MG63 (cell line): ENCODE measurements around the gene FKBP7. TPM values are rescaled to one million over a fixed set of nuclear protein-coding genes. Genes with fewer than 3 reads are reported as not detected.

Source experiments
- DNase-seq: peaks from one replicate; pipeline ENCODE4 v3.0.0-alpha.2; 2020
- H3K27me3 ChIP-seq: fragments of 250-450 bp; sonication (Bioruptor Pico); 2 replicates; pipeline ENCODE4 v1.5.1; 2020; ENCODE audit warnings: mild to moderate bottlenecking, moderate library complexity
- H3K36me3 ChIP-seq: fragments of 250-450 bp; sonication (Bioruptor Pico); 2 replicates; pipeline ENCODE4 v1.5.1; 2020; ENCODE audit warnings: mild to moderate bottlenecking, moderate library complexity
- H3K4me3 ChIP-seq: fragments of 250-450 bp; sonication (Bioruptor Pico); 2 replicates; pipeline ENCODE4 v1.5.1; 2020; ENCODE audit warnings: mild to moderate bottlenecking, moderate library complexity
- H3K9me3 ChIP-seq: fragments of 250-450 bp; sonication (Bioruptor Pico); 2 replicates; pipeline ENCODE4 v1.5.1; 2020; ENCODE audit warnings: mild to moderate bottlenecking, moderate library complexity
- total RNA-seq: library from RNA; depleted of rRNA; stranded (reverse); fragments of >200 nt; shearing (Covaris generic); gene quantifications from 2 replicates; pipeline ENCODE4 v1.2.3, GENCODE V29; 2014; ENCODE audit warnings: low replicate concordance

FKBP7 gene
- total RNA-seq, 1 experiment from 2014 or later, result 21.6 TPM

- no peak for DNase-seq
- H3K27me3 ChIP-seq, result no peaks in the 10 kb centered on the region
- H3K36me3 ChIP-seq, result peaks cover 37% of the 10 kb centered on the region
These were observed 27.7 kb upstream of the FKBP7 start for GRCh38 chr2:178506101-178506500.

GRCh38 chr2:178502751-178503150 lies 24.4 kb upstream of the FKBP7 start:
- no peak for DNase-seq
- Histone ChIP-seq H3K27me3 (no peaks in the 10 kb centered on the region), H3K9me3 (no peaks in the 10 kb centered on the region), H3K4me3 (no peak overlapping the region), H3K36me3 (peaks cover 41% of the 10 kb centered on the region)

More at GRCh38 chr2:178506101-178506500, 27.7 kb upstream of the FKBP7 start:
- H3K4me3 ChIP-seq, result no peak overlapping the region
- no peaks in the 10 kb centered on the region for H3K9me3 ChIP-seq

- Histone ChIP-seq H3K36me3 (peaks cover 45% of the 10 kb centered on the region), H3K9me3 (no peaks in the 10 kb centered on the region), H3K27me3 (no peaks in the 10 kb centered on the region), H3K4me3 (no peak overlapping the region)
- DNase-seq, result no peak
These were observed 21.2 kb upstream of the FKBP7 start for GRCh38 chr2:178499640-178500039.

GRCh38 chr2:178498137-178498536 lies 19.7 kb upstream of the FKBP7 start:
- no peak overlapping the region for H3K4me3 ChIP-seq
- H3K9me3 ChIP-seq, result no peaks in the 10 kb centered on the region
- H3K27me3 ChIP-seq, result no peaks in the 10 kb centered on the region
- no peak for DNase-seq
- peaks cover 48% of the 10 kb centered on the region for H3K36me3 ChIP-seq

- DNase-seq, result no peak
- H3K4me3 ChIP-seq, result no peak overlapping the region
- H3K9me3 ChIP-seq, result no peaks in the 10 kb centered on the region
- H3K27me3 ChIP-seq, result no peaks in the 10 kb centered on the region
- peaks cover 48% of the 10 kb centered on the region for H3K36me3 ChIP-seq
These were observed 17.6 kb upstream of the FKBP7 start for GRCh38 chr2:178496049-178496448.

- Histone ChIP-seq H3K27me3 (no peaks in the 10 kb centered on the region), H3K36me3 (peaks cover 50% of the 10 kb centered on the region)
These were observed 13.2 kb upstream of the FKBP7 start for GRCh38 chr2:178491612-178492011.

GRCh38 chr2:178485356-178485755 lies 7.0 kb upstream of the FKBP7 start:
- Histone ChIP-seq H3K9me3 (no peaks in the 10 kb centered on the region), H3K36me3 (peaks cover 20% of the 10 kb centered on the region), H3K27me3 (no peaks in the 10 kb centered on the region), H3K4me3 (no peak overlapping the region)
- DNase-seq, result no peak

More at GRCh38 chr2:178491612-178492011, 13.2 kb upstream of the FKBP7 start:
- Histone ChIP-seq H3K9me3 (no peaks in the 10 kb centered on the region), H3K4me3 (no peak overlapping the region)
- no peak for DNase-seq

- Histone ChIP-seq H3K4me3 (no peak overlapping the region), H3K9me3 (no peaks in the 10 kb centered on the region), H3K27me3 (no peaks in the 10 kb centered on the region), H3K36me3 (peaks cover 17% of the 10 kb centered on the region)
- peak; percentile 37 for DNase-seq
These were observed 6.0 kb upstream of the FKBP7 start for GRCh38 chr2:178484245-178485041.

- no peaks in the 10 kb centered on the region for H3K9me3 ChIP-seq
- no peak for DNase-seq
- H3K4me3 ChIP-seq, result no peak overlapping the region
- no peaks in the 10 kb centered on the region for H3K27me3 ChIP-seq
- H3K36me3 ChIP-seq, result peaks cover 14% of the 10 kb centered on the region
These were observed 4.0 kb upstream of the FKBP7 start for GRCh38 chr2:178482437-178482836.

- peak; percentile 97 for DNase-seq
- Histone ChIP-seq H3K9me3 (no peaks in the 10 kb centered on the region), H3K27me3 (no peaks in the 10 kb centered on the region), H3K36me3 (no peaks in the 10 kb centered on the region; the same call in 1 of the 2 replicates), H3K4me3 (peak within 1 kb of the TSS; percentile 70)
These were observed 2.1 kb upstream of the FKBP7 start, which contains the start of gene PLEKHA3 for GRCh38 chr2:178480227-178481181. Gene PLEKHA3, plus strand, starts transcription at chr2:178480457. Its CDS starts 413 bp downstream, at chr2:178480870.

- Histone ChIP-seq H3K36me3 (no peaks in the 10 kb centered on the region), H3K27me3 (no peaks in the 10 kb centered on the region), H3K9me3 (no peaks in the 10 kb centered on the region), H3K4me3 (peak overlapping the region; percentile 70)
- no peak for DNase-seq
These were observed 1.4 kb upstream of the FKBP7 start for GRCh38 chr2:178479758-178480226.

- no peaks in the 10 kb centered on the region for H3K9me3 ChIP-seq
- DNase-seq, result no peak
- H3K36me3 ChIP-seq, result no peaks in the 10 kb centered on the region
- H3K4me3 ChIP-seq, result peak overlapping the region; percentile 70
- no peaks in the 10 kb centered on the region for H3K27me3 ChIP-seq
These were observed 846 bp upstream of the FKBP7 start for GRCh38 chr2:178479275-178479616.

- Histone ChIP-seq H3K36me3 (no peaks in the 10 kb centered on the region), H3K27me3 (no peaks in the 10 kb centered on the region), H3K9me3 (no peaks in the 10 kb centered on the region), H3K4me3 (peak overlapping the region; percentile 70)
- no peak for DNase-seq
These were observed 316 bp downstream of the FKBP7 start for GRCh38 chr2:178478130-178478438.

GRCh38 chr2:178477443-178478129 lies 814 bp downstream of the FKBP7 start:
- DNase-seq, result no peak
- H3K36me3 ChIP-seq, result no peaks in the 10 kb centered on the region

GRCh38 chr2:178476477-178476876 lies 1.9 kb downstream of the FKBP7 start:
- Histone ChIP-seq H3K9me3 (no peaks in the 10 kb centered on the region), H3K27me3 (no peaks in the 10 kb centered on the region), H3K4me3 (no peak overlapping the region), H3K36me3 (no peaks in the 10 kb centered on the region)
- DNase-seq, result no peak

More at GRCh38 chr2:178477443-178478129, 814 bp downstream of the FKBP7 start:
- Histone ChIP-seq H3K4me3 (peak overlapping the region; percentile 70), H3K27me3 (no peaks in the 10 kb centered on the region), H3K9me3 (no peaks in the 10 kb centered on the region)

- no peaks in the 10 kb centered on the region for H3K27me3 ChIP-seq
- no peaks in the 10 kb centered on the region for H3K9me3 ChIP-seq
- H3K4me3 ChIP-seq, result no peak overlapping the region
- no peak for DNase-seq
- H3K36me3 ChIP-seq, result no peaks in the 10 kb centered on the region
These were observed 3.8 kb downstream of the FKBP7 start for GRCh38 chr2:178474560-178474959.

GRCh38 chr2:178473931-178474330 lies 4.5 kb downstream of the FKBP7 start:
- H3K27me3 ChIP-seq, result no peaks in the 10 kb centered on the region
- no peak overlapping the region for H3K4me3 ChIP-seq
- H3K36me3 ChIP-seq, result no peaks in the 10 kb centered on the region
- no peaks in the 10 kb centered on the region for H3K9me3 ChIP-seq
- DNase-seq, result peak; percentile 52
